Ovary (tissue), 3 donors: ENCODE results near the gene ST7L.

Experiments
- CTCF ChIP-seq, 3 donors: fragments of 450-650 bp in 2 of 3; fragments of 200-600 bp in 1 of 3; IDR thresholded peaks; one replicate each; pipeline versions ENCODE4 v1.5.1 to v1.8.0; 2016 to 2022; ENCODE audit warnings: antibody characterized with exemption in 3 of 3, mild to moderate bottlenecking in 1 of 3
- POLR2A ChIP-seq: fragments of 450-650 bp; IDR thresholded peaks from one replicate; pipeline ENCODE4 v1.6.1; 2017; ENCODE audit warnings: antibody characterized with exemption, mild to moderate bottlenecking, moderate library complexity
- donor health status: DM: no; HTN: no; CAD: no.

- TF ChIP-seq CTCF (IDR thresholded peaks at IDR 0.05) (no peak), POLR2A (no peak)
These were observed 114.1 kb downstream of the ST7L start for GRCh38 chr1:112504661-112505399.
